ENCODE data around the gene GORASP2.

DNA sequence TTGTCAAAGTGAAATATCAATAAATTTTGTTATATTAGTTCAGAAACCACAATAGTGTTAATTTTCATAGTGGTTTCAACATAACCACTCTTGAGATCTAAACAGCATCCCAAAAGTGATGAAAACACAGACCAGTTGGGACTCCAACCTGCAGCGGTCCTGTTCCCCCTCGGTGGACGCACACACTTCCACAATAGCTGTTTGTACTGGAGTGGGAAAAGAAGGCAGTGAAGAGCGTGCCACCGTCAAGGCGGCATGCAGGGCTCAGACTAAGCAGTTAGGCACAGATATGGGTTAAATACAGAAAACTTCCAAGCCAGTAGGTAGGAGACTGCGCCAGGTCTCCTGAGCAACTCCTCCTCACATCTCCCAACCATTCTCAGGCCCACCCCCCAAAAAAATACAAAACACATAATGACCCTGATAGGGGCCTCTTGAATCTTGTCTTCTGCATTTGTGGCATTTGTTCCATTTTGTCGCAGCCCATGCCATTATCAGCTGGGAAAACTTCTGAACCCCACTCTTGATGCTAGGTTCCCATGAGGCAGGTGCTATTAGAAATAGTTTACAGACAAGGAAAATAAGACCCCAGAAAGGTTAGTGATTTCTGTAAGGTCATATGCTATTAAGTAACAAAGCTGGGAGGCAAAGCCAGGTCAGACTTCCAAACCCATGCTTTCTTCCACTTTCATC is 57.7 kb downstream of the GORASP2 start:
- TF ChIP-seq EZH2 (IDR thresholded peaks at IDR 0.05; ENCODE audit: insufficient read depth, poor library complexity, severe bottlenecking) = no peak
- TF ChIP-seq EZH2phosphoT487 (IDR thresholded peaks at IDR 0.05; ENCODE audit: insufficient read depth, low read depth) = no peak
